GM21515 (cell line): ENCODE results near the gene MON1B.
"Not testable (repeated sequence)": the region's sequence is repeated elsewhere in the genome, so short reads cannot be mapped to it uniquely, and the experiment has no call there.

Experiments
- ATAC-seq: cut with Tn5 transposase; IDR thresholded peaks from one replicate; pipeline ENCODE4 v1.9.1; 2021; ENCODE audit not compliant: unreplicated experiment

MON1B gene

DNA sequence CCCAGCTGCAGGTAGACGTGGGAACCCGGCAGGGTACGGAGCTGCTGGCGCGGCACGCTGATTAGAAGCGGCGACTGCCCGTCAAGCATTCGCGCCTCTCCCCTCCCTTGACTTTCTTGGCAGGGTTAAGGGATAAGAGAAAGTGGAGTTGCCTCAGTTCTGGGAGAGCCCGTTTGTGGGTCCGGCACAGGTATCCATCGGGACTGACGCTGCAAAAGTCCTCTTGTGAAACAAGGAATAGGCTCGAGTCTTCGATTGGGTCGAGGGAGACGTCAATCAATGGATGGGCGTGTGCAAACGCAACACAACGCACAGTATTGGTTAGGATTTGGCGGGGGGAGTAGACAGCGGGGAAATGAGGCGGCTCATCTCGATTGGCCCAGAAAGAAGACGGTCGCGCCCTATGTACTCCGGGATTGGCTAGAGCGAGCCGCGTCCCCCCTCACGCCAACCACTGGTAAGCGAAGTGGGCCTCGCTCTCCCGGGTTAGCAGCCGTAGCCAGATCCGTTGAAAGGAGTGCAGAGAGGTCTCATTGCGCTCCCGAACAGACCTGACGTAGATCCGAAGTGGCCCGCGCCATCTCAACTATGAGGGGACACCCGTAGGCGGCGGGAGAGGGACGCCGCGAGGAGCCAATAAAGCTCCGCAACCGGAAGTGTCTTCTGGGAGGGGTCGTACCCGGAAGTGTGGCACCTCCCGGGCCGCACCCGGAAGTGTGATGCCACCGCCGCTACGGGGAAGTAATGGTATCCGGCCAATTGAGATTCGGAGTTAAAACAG lies at the start of gene MON1B:
MON1B (plus strand) TSS at position 713 of the 781 bp plus-strand sequence. CDS start 296 bp downstream, outside the sequence.
- peak; percentile 98 for ATAC-seq

- no peak for ATAC-seq
Observed at GRCh38 chr16:77143364-77143763, 47.6 kb upstream of the MON1B start.

GRCh38 chr16:77148121-77148520 lies 42.9 kb upstream of the MON1B start:
- ATAC-seq, result no peak

DNA sequence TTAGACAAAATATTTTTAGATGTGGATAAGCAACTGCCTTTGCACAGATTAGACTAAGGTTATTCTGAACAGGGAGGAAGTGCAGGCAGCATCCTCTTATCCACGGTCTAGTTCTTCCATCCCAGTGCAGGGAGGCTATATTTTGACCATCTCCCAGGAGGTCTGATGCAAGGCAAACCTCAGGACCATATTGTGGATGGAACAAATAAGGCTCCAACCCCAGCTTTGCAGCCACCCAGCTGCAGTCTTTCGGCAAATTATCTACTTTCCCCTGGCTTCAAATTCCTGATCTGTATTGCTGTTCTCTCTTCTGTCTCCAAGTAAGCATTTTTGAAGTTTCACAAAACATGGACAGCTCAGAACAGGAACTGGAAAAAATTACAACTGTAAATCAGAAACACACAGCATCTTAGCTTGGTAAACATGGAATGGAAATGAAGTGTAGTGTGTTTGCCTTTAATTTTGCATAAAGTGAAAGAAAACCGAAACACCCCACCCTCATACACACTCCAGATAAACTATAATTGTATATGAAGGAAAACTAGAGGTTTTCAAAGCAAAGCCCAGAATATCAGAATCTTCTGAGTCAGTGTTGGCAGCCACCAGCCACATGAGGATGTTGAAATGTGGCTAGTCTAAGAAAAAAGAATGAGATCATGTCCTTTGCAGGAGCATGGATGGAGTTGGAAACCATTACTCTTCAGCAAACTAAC lies 33.5 kb upstream of the MON1B start:
- no peak for ATAC-seq

GRCh38 chr16:77158293-77158692 lies 32.7 kb upstream of the MON1B start:
- no peak for ATAC-seq

DNA sequence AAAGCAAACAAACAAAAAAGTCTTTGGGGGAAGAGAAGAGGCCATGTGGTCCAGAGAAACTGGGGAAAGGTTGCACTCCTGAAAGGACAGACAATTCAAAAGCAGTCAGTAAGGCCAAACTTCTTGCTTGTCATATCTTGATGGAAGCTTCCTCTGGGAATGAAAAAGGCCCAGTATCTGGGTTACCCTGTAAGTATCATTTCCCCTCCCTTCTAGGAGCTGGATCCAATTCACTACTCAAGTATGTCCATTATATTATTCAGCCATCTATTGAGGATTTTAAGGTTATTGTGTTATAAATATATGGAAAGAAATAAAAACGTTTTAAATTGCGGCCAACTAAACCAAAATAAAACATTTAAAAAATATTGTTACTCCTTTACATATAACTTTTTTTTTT lies 26.0 kb upstream of the MON1B start:
- ATAC-seq, result no peak

DNA sequence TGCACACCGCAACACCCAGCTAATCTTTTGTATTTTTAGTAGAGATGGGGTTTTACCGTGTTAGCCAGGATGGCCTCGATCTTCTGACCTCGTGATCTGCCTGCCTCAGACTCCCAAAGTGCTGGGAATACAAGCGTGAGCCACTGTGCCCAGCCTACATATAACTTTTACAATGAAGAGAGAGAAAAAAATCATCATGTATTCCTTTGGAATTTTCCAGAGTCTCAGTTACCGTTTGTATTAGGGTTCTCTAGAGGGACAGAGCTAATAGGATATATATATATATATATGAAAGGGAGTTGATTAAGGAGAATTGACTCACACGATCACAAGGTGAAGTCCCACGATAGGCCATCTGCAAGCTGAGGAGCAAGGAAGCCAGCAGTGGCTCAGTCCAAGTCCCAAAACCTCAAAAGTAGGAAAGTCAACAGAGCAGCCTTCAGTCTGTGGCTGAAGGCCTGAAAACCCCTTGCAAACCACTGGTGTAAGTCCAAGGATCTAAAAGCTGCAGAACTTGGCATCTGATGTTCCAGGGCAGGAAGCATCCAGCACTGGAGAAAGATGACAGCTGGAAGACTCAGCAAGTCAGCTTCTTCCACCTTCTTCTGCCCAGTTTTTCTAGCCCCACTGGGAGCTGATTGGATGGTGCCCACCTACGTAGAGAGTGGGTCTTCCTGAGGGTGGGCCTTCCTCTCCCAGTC lies 25.3 kb upstream of the MON1B start:
- not testable (repeated sequence) for ATAC-seq

DNA sequence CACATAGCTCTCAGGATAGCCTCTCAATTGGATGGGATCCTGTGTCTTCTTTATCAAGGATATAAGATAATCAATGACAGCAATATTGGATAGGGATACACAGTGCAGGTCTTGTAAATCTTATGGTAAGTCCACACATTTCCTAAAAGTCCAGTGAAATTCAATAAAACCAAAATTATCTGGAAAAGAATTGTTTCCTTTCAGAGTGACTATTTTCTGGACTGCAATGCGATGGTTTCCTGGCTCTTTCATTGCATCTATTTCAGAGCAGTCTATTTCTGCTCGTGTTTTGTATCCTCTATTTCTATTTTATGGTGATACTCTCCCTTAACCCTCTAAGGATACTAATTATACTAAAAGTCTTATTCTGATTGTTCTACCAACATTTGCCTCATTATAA lies 24.3 kb upstream of the MON1B start:
- ATAC-seq, result no peak

GRCh38 chr16:77168901-77169300 lies 22.1 kb upstream of the MON1B start:
- no peak for ATAC-seq

DNA sequence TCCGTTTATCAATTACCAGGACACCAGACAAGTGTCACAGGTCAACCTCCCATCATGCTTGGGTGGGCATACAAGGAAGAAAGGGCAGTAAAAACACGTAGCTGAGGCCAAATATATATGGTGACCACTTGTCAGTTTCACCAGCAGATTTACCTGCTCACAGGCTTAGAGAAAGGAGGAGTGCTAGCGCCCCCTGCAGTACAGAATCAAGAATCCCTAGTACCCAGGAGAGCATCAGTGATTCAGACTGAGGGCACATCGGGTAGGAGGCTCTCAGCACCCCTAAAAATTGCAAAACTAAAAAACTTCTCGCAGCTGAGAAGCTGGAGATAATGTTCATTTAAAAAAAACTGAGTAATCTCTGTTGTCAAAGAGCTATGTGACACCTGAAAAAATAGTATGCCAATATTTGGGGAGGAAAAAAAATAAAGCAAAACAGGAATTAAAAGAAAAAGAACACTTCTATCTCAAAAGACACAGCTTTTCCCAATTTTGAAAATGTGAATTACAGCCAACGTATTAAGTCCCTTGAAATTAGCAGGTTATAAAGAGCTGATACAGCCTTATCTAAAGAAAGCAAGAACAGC lies 21.2 kb upstream of the MON1B start:
- ATAC-seq, result peak; percentile 73

GRCh38 chr16:77170805-77171204 lies 20.2 kb upstream of the MON1B start:
- no peak for ATAC-seq

GRCh38 chr16:77171745-77172635 lies 19.0 kb upstream of the MON1B start:
- ATAC-seq, result peak; percentile 72

DNA sequence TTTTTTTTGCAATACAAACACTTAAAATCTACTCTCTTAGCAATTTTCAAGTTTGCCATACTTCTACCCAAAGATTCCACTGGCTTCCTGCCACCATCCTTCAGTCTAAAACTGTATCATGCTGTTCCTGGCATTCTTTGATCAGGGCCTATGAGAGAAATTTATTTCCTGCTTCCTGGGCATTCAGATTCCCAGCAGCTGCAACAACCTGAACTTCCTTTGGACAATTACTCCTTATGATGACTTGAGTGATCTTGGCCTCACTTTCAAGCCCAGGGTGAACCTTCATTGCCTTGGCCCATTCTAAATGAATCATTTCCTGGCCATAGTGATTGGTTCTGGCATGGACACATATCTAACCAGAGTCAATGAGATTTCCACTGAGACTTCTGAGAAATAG lies 18.0 kb upstream of the MON1B start:
- no peak for ATAC-seq

DNA sequence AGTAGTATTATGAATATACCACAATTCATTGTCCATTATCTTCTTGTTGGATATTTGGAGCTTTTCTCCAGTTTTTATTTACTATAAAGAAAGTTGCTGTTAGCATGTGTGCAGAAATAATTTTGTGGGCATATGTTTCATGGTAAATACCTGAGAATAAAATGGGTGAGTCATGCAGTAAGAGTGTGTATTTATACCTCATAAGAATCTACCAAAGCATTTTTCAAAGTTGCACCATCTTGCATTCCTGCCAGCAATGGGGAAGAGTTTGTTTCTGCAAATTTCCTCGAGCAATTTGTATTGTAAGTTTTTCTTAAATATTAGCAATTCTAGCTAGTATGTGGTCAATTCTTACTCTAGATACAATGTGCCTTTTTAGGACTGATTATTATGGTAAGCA lies 7.9 kb upstream of the MON1B start:
- ATAC-seq, result no peak

DNA sequence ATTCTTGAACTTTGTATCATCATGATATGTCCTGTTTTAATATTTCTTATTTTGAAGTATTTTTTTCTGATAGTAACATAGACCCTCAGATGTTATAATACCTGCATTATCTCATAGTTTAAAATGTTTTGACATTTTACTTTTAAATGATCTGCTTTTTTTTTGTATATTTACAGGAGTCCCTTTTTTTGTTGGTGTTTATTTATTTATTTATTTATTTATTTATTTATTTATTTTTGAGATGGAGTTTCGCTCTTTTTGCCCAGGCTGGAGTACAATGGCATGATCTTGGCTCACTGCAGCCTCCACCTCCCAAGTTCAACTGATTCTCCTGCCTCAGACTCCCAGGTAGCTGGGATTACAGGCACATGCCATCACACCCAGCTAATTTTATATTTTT lies 4.7 kb upstream of the MON1B start:
- ATAC-seq, result not testable (repeated sequence)

- no peak for ATAC-seq
Observed at GRCh38 chr16:77190190-77190477, 856 bp upstream of the MON1B start.

GRCh38 chr16:77191259-77191969 lies 424 bp downstream of the MON1B start:
- ATAC-seq, result no peak

- no peak for ATAC-seq
Observed at GRCh38 chr16:77193377-77193776, 2.4 kb downstream of the MON1B start.

DNA sequence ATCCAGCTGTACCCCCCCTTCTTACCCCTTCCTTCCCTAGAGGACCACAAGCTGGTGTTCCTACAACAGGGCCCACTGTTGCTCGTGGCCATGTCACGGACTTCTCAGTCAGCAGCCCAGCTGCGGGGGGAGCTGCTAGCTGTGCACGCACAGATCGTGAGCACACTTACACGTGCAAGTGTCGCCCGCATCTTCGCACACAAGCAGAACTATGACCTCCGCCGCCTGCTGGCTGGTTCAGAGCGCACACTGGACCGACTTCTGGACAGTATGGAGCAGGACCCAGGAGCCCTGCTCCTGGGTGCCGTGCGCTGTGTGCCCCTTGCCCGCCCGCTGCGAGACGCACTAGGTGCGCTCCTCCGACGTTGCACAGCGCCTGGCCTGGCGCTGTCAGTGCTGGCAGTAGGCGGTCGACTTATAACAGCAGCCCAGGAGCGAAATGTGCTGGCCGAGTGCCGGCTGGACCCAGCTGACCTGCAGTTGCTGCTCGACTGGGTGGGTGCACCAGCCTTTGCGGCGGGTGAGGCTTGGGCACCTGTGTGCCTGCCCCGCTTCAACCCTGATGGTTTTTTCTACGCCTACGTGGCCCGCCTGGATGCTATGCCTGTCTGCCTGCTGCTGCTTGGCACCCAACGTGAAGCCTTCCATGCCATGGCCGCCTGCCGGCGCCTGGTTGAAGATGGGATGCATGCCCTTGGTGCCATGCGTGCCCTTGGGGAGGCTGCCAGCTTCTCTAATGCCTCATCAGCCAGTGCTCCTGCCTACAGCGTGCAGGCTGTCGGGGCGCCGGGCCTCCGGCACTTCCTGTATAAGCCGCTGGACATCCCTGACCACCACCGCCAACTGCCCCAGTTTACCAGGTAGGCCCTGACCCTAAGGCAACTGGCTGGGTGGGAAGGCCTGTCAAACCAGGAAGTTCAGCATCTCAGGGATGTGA lies 3.6 kb downstream of the MON1B start:
- no peak for ATAC-seq
